Measurements from ENCODE around the gene PRTFDC1. TPM values are rescaled to one million over a fixed set of nuclear protein-coding genes. Genes with fewer than 3 reads are reported as not detected.

Gene PRTFDC1
- total RNA-seq, 1 donor from 2014 or later: 14.4 TPM

DNA sequence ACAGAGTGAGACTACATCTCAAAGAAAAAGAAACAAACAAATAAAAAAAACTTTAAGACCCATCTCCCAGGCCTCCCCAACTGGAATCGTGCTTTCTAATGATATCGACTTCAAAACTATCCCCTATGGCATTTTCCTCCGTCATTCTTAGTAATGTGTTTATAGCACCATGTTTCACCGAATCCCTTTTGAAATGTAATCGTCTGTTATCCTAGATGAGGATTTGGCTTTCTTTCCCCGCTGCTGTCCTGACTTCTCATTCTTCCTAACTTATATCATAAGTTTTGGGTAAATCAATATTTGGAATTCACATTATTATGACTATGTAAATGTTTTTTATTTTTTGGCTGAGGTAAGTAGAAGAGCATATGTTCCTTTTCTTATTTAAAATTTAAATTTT, 151.5 kb downstream of the PRTFDC1 start:
- Mint-ChIP-seq H3K4me1 (ENCODE audit: low read depth, unreplicated experiment) (no peaks in the 10 kb centered on the region), H3K9me3 (ENCODE audit: unreplicated experiment) (peaks cover 1% of the 10 kb centered on the region), H3K4me3 (ENCODE audit: unreplicated experiment) (no peak overlapping the region), H3K36me3 (ENCODE audit: unreplicated experiment) (no peaks in the 10 kb centered on the region), H3K27me3 (ENCODE audit: unreplicated experiment) (no peaks in the 10 kb centered on the region), H3K27ac (ENCODE audit: unreplicated experiment) (no peak overlapping the region)
- no peak for DNase-seq
- TF ChIP-seq CTCF (IDR thresholded peaks at IDR 0.05; ENCODE audit: partially characterized antibody, unreplicated experiment): no peak

Other genes with a start within 250 kb of the PRTFDC1 start
- gene ARHGAP21, start 228.7 kb downstream of the PRTFDC1 start, total RNA-seq (ENCODE audit: unreplicated experiment): 217 TPM
- gene ENKUR, start 63.6 kb upstream of the PRTFDC1 start, total RNA-seq (ENCODE audit: unreplicated experiment): not detected
- 2.9 TPM for gene THNSL1, start 64.0 kb upstream of the PRTFDC1 start, total RNA-seq (ENCODE audit: unreplicated experiment)
- 2.6 TPM for gene GPR158, start 222.4 kb upstream of the PRTFDC1 start, total RNA-seq (ENCODE audit: unreplicated experiment)

Data from glutamatergic neuron (in vitro differentiated cells).